Endothelial cell of umbilical vein (primary cell): ENCODE measurements around the gene INSYN2B. TPM values are rescaled to one million over a fixed set of nuclear protein-coding genes. Genes with fewer than 3 reads are reported as not detected.

Source experiments
- BruUV-seq: library from RNA; stranded (reverse); fragments of 400-500 nt; replicated peaks from 2 replicates; lab custom pipeline; 2021; lab: Mats Ljungman, UMichigan
- CTCF ChIA-PET: fragments of 300-600, 350-600 bp; sonication (Branson Sonifier 250); formaldehyde crosslinking; loops from one replicate; lab custom pipeline; 2021; ENCODE audit warnings: antibody characterized with exemption, inconsistent platforms; lab: Charles Lee
- POLR2A ChIA-PET: fragments of 300-600, 350-600 bp; sonication (Branson Sonifier 250); formaldehyde crosslinking; loops from one replicate; lab custom pipeline; 2021; ENCODE audit warnings: antibody characterized with exemption, inconsistent platforms; lab: Charles Lee
- DNase-seq: peaks from one replicate; pipeline ENCODE4 v3.0.0-alpha.2; 2011; ENCODE audit warnings: low read depth, low spot score
- FAIRE-seq: peaks from 2 replicates; lab custom pipeline; 2011; peaks lifted over from hg19 to GRCh38; lab: Jason Lieb, UNC
- H2AFZ ChIP-seq: 2 replicates; pipeline ENCODE4 v1.6.0; 2012; ENCODE audit warnings: low read depth, low read length, control low read depth, inconsistent platforms
- H3K27ac ChIP-seq: 2 replicates; pipeline ENCODE4 v1.5.1; 2011; ENCODE audit warnings: low read depth, mild to moderate bottlenecking, control low read depth, low read length, moderate library complexity; ENCODE audit not compliant: insufficient read depth
- H3K27me3 ChIP-seq, 2 experiments: 2 replicates each; pipeline versions ENCODE4 v1.6.0 to v1.6.1; 2011; ENCODE audit warnings: low read length in 2 of 2, mixed read lengths in 1 of 2; ENCODE audit not compliant: control insufficient read depth in 2 of 2, insufficient read depth in 2 of 2
- H3K36me3 ChIP-seq, 2 experiments: 2 replicates in 1 of 2; 3 replicates in 1 of 2; pipeline ENCODE4 v1.5.1; 2011; ENCODE audit warnings: low read length in 2 of 2, mild to moderate bottlenecking in 1 of 2, moderate library complexity in 1 of 2; ENCODE audit not compliant: control insufficient read depth in 2 of 2, insufficient read depth in 2 of 2; ENCODE audit errors: extremely low read depth in 1 of 2
- H3K4me1 ChIP-seq: 3 replicates; pipeline ENCODE4 v1.5.1; 2011; ENCODE audit warnings: mild to moderate bottlenecking, low read length; ENCODE audit not compliant: control insufficient read depth, insufficient read depth; ENCODE audit errors: extremely low read depth
- H3K4me2 ChIP-seq: 2 replicates; pipeline ENCODE4 v1.6.1; 2011; ENCODE audit warnings: low read length, control low read depth, mixed read lengths; ENCODE audit not compliant: insufficient read depth
- H3K4me3 ChIP-seq, 3 experiments: fragments of 200-600 bp in 1 of 3; sonication (generic), shearing (Covaris generic) in 1 of 3; replicated peaks in 1 of 3; 2 replicates each; pipeline ENCODE4 v1.5.1; 2011 to 2016; ENCODE audit warnings: control low read depth in 3 of 3, low read length in 3 of 3, mild to moderate bottlenecking in 2 of 3, inconsistent platforms in 1 of 3, low read depth in 1 of 3, moderate library complexity in 1 of 3; ENCODE audit not compliant: insufficient read depth in 1 of 3
- H3K79me2 ChIP-seq: 2 replicates; pipeline ENCODE4 v1.6.0; 2012; ENCODE audit warnings: low read length, inconsistent platforms; ENCODE audit not compliant: control insufficient read depth, insufficient read depth
- H3K9ac ChIP-seq: replicated peaks from 2 replicates; pipeline ENCODE3; 2011; ENCODE audit warnings: low read length, control low read depth; ENCODE audit not compliant: insufficient read depth; ENCODE audit errors: extremely low read depth
- H3K9me1 ChIP-seq: replicated peaks from 3 replicates; pipeline ENCODE4 v1.6.0; 2011; ENCODE audit warnings: mild to moderate bottlenecking, low read length; ENCODE audit not compliant: control insufficient read depth, insufficient read depth; ENCODE audit errors: extremely low read depth
- H3K9me3 ChIP-seq: replicated peaks from 2 replicates; pipeline ENCODE4 v1.5.1; 2012; ENCODE audit warnings: low read length, inconsistent platforms; ENCODE audit not compliant: control insufficient read depth, insufficient read depth
- H4K20me1 ChIP-seq: replicated peaks from 2 replicates; pipeline ENCODE3; 2011; ENCODE audit warnings: mild to moderate bottlenecking, low read length; ENCODE audit not compliant: control insufficient read depth, insufficient read depth; ENCODE audit errors: extremely low read depth
- CTCF ChIP-seq, 2 donors: IDR thresholded peaks; 1 replicate in 1 of 2; 2 replicates in 1 of 2; pipeline ENCODE4 v1.5.1; 2011; ENCODE audit warnings: low read length in 2 of 2, mild to moderate bottlenecking in 2 of 2, moderate library complexity in 2 of 2, control low read depth in 1 of 2, inconsistent platforms in 1 of 2, low read depth in 1 of 2; ENCODE audit not compliant: insufficient read depth in 1 of 2; ENCODE audit errors: extremely low read depth in 1 of 2
- EZH2 ChIP-seq: IDR thresholded peaks from 2 replicates; pipeline ENCODE4 v1.6.1; 2012; ENCODE audit warnings: borderline replicate concordance, low read depth, mild to moderate bottlenecking, moderate library complexity, low read length, inconsistent platforms; ENCODE audit not compliant: severe bottlenecking
- FOS ChIP-seq: IDR thresholded peaks from 2 replicates; pipeline ENCODE4 v1.6.1; 2011; ENCODE audit warnings: mild to moderate bottlenecking, low read length, moderate library complexity, borderline replicate concordance; ENCODE audit not compliant: insufficient read depth
- GATA2 ChIP-seq: IDR thresholded peaks from 2 replicates; pipeline ENCODE4 v1.7.0; 2011; ENCODE audit warnings: low read depth, mild to moderate bottlenecking, moderate library complexity, mixed read lengths, low read length; ENCODE audit not compliant: insufficient read length, insufficient read depth
- JUN ChIP-seq: IDR thresholded peaks from 2 replicates; pipeline ENCODE4 v1.6.1; 2011; ENCODE audit warnings: borderline replicate concordance, low read depth; ENCODE audit not compliant: insufficient read length, insufficient read depth
- MAX ChIP-seq: IDR thresholded peaks from 2 replicates; pipeline ENCODE4 v1.6.1; 2011; ENCODE audit not compliant: insufficient read depth, insufficient read length
- MYC ChIP-seq: IDR thresholded peaks from one replicate; pipeline ENCODE4 v1.6.1; 2011; ENCODE audit warnings: mild to moderate bottlenecking, low read depth, low read length
- POLR2A ChIP-seq: IDR thresholded peaks from 2 replicates; pipeline ENCODE4 v1.6.1; 2012; ENCODE audit warnings: low read depth, mild to moderate bottlenecking, control low read depth, low read length
- POLR2AphosphoS5 ChIP-seq: IDR thresholded peaks from 2 replicates; pipeline ENCODE4 v1.6.1; 2012; ENCODE audit warnings: low read depth, mild to moderate bottlenecking, control low read depth, low read length, moderate library complexity; ENCODE audit not compliant: insufficient read depth
- dilution Hi-C: fragments of 300-500 bp; cut with MboI; formaldehyde crosslinking; loops from one replicate; pipeline ENCODE4 v1.15.0; 2019; ENCODE audit warnings: low sequenced_read_pairs; ENCODE audit not compliant: extremely low pct_ligation_motif_present
- intact Hi-C: fragments of 100-400 bp; cut with micrococcal nuclease; formaldehyde crosslinking; loops from one replicate; pipeline ENCODE4 v1.10.0; 2022
- polyA plus RNA-seq, 4 experiments: library from polyadenylated mRNA; depleted of rRNA in 3 of 4; stranded (reverse) in 3 of 4; unstranded in 1 of 4; fragments of >200 nt; gene quantifications; 2 replicates each; pipeline versions ENCODE4 v1.2.1 to v1.2.3, GENCODE V29; 2011 to 2012; ENCODE audit warnings: missing spikeins in 1 of 4
- total RNA-seq: library from RNA; stranded (reverse); gene quantifications from 2 replicates; pipeline ENCODE4 v1.2.3, GENCODE V29; 2021

INSYN2B gene
- total and polyA plus RNA-seq, 2 donors (not counting 3 experiments of a cell fraction or from before 2014, with no cell fraction given), result 8.2 to 17.1 TPM

DNA sequence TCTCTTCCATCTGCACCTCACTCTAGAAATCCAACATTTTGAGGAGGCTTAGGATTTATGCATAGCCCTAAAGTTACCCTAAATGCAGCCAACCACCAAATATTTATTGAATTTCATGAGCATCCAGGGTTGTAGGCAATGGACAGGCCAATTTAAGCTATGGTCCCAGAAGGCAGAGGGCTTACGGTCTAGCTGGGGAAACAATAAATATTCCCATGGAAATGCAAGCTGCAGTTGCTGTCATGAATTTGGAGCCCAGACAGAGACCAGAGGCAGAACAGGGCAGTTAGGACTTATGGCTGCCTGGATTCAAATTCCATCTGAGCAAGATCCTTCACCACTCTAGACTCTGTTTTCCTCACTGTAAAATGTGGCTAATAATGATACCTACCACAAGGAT, 9.1 kb upstream of the INSYN2B start:
- intact Hi-C loops, result loop anchor here (2.0 to 5.0 kb wide), 3 partner anchors 63 to 229 kb away; no protein-coding TSS in a partner anchor
- POLR2A ChIA-PET, result no interaction called here
- H3K9me1 ChIP-seq, result no peaks in the 10 kb centered on the region
- CTCF ChIA-PET, result interaction anchor here (1.0 to 5.0 kb wide), 6 partner anchors 9 to 287 kb away, joined by 3 to 38 read pairs (median 4); partner anchors contain the start of gene INSYN2B
- H3K27ac ChIP-seq, result peak overlapping the region; percentile 95
- peak overlapping the region; percentile 66 for H3K9ac ChIP-seq
- dilution Hi-C loops, result no loop called here
- H3K4me1 ChIP-seq, result peaks cover 26% of the 10 kb centered on the region
- no peaks in the 10 kb centered on the region for H4K20me1 ChIP-seq
- DNase-seq, result peak; percentile 30
- H3K36me3 ChIP-seq, result no peaks in the 10 kb centered on the region
- FAIRE-seq, result peak; percentile 77
- H3K27me3 ChIP-seq, result no peaks in the 10 kb centered on the region
- H2AFZ ChIP-seq, result peak overlapping the region; percentile 59
- H3K4me2 ChIP-seq, result peak overlapping the region; percentile 65
- TF ChIP-seq JUN (no peak), FOS (no peak), CTCF (IDR thresholded peaks at IDR 0.05; ENCODE audit: extremely low read depth in 1 of 2, insufficient read depth in 1 of 2, low read depth in 1 of 2, low read length in 2 of 2) (no peak), POLR2A (no peak), MYC (no peak), MAX (no peak), POLR2AphosphoS5 (no peak), GATA2 (no peak), EZH2 (no peak)
- H3K4me3 ChIP-seq, result no peak overlapping the region
- BruUV-seq, result no TSS peak
- H3K9me3 ChIP-seq, result no peaks in the 10 kb centered on the region
- H3K79me2 ChIP-seq, result no peaks in the 10 kb centered on the region
